Amniotic stem cell (primary cell): ENCODE results near the gene SECISBP2.

Experiments
- DNase-seq: peaks from one replicate; lab custom pipeline; 2025; lab: John Stamatoyannopoulos, UW

SECISBP2 gene

GRCh38 chr9:89408628-89409101 is 90.4 kb downstream of the SECISBP2 start:
- DNase-seq, result no peak
